Ascending aorta (tissue), 2 donors: ENCODE data around the gene MAGEC2. TPM values are rescaled to one million over a fixed set of nuclear protein-coding genes. Genes with fewer than 3 reads are reported as not detected.

Experiments
- DNase-seq, 2 donors: peaks; one replicate each; pipeline ENCODE4 v3.0.0-alpha.2; 2019; ENCODE audit warnings: low spot score in 2 of 2
- H3K27ac ChIP-seq, 2 donors: fragments of 200-600 bp; sonication (generic); one replicate each; pipeline ENCODE4 v1.5.1; 2016 to 2017; ENCODE audit warnings: mild to moderate bottlenecking in 1 of 2
- H3K27me3 ChIP-seq: fragments of 200-600 bp; sonication (generic); one replicate; pipeline ENCODE4 v1.5.1; 2017
- H3K36me3 ChIP-seq, 2 donors: fragments of 200-600 bp; sonication (generic); one replicate each; pipeline ENCODE4 v1.5.1; 2016
- H3K4me1 ChIP-seq, 2 donors: fragments of 200-600 bp; sonication (generic); one replicate each; pipeline ENCODE4 v1.5.1; 2016 to 2017; ENCODE audit warnings: mild to moderate bottlenecking in 1 of 2
- H3K4me3 ChIP-seq, 2 donors: fragments of 200-600 bp; sonication (generic); one replicate each; pipeline ENCODE4 v1.5.1; 2016 to 2017; ENCODE audit warnings: mild to moderate bottlenecking in 1 of 2
- H3K9me3 ChIP-seq, 2 donors: fragments of 200-600 bp; sonication (generic); one replicate each; pipeline ENCODE4 v1.5.1; 2016
- intact Hi-C: fragments of 100-400 bp; cut with DNase I; formaldehyde crosslinking; loops from one replicate; pipeline ENCODE4 v1.15.1; 2023
- total RNA-seq: library from RNA; depleted of rRNA; stranded (reverse); fragments of >200 nt; gene quantifications from one replicate; pipeline ENCODE4 v1.1.0, GENCODE V29; 2016
- TF ChIP-seq, protein P1 (sequence below), 3 experiments: fragments of 200-600 bp in 2 of 3; fragments of 450-650 bp in 1 of 3; sonication (generic) in 2 of 3; IDR thresholded peaks; one replicate each; pipeline ENCODE4 v1.5.1; 2016 to 2019; ENCODE audit warnings: antibody characterized with exemption in 3 of 3, mild to moderate bottlenecking in 1 of 3, moderate library complexity in 1 of 3

Gene MAGEC2
- total RNA-seq, 1 donor from 2014 or later, result not detected

DNA sequence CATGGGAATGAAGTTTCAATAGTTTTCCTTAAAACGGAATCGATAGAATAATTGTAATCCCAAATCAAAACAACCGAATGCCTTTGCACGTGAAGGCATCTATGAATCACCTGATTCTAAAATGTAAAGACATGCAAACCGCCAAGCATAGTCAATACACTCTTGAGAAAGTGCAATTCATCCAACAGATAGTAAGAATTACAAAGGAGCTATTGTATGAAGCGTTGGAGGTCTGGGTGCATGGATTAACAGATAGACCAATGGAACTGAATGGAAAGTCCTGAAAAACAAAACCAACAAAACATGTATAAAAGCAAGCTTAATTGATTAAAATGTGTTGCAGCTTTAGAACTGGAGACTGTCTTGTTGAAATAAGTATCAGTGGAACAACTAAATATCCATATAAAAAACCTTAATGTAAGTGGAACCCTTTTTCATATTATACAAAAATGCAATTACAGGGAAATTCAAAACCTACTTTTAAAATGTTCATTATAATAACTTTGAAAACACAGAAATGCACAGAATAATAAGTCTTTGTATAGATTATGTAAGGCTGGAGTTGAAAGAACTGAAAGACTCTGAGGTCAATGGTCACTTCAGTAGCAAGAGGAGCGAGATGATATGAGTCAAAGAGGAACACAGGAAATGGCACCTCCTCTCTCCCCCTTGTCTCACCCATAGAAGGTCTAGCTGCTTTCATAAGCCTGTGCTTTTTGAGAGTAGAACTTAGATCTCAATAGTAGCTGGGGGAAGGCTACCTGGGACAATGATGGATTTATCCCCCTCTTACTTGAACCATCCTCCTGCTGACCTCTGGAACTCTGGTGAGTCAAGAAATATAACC is 20.1 kb downstream of the MAGEC2 start:
- DNase-seq, result no peak
- H3K4me1 ChIP-seq, result no peaks in the 10 kb centered on the region

DNA sequence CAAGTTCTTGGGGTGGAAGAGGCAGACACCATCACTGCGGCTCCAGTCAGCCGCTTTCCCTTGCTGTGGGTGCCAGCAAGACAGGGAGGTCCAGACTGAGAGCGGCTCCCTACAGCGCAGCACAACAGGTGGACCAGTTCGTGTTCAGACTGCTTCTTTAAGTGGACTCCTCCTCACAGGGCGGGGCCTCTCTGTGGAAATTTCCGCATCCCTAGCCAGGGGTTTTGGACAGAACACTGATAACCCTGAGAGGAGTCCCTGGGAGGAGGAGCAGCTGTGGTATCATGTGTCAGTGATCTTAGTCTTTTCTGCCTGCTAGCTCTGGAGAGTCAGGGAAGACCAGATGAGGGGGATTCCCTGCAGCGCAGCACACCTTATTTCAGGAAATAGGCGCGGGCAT is 48.5 kb downstream of the MAGEC2 start:
- intact Hi-C loops, result no loop called here
- Histone ChIP-seq H3K4me3 (no peak overlapping the region), H3K36me3 (no peaks in the 10 kb centered on the region), H3K9me3 (no peaks in the 10 kb centered on the region), H3K4me1 (no peaks in the 10 kb centered on the region), H3K27me3 (no peaks in the 10 kb centered on the region), H3K27ac (no peak overlapping the region)
- TF ChIP-seq, protein P1, sequence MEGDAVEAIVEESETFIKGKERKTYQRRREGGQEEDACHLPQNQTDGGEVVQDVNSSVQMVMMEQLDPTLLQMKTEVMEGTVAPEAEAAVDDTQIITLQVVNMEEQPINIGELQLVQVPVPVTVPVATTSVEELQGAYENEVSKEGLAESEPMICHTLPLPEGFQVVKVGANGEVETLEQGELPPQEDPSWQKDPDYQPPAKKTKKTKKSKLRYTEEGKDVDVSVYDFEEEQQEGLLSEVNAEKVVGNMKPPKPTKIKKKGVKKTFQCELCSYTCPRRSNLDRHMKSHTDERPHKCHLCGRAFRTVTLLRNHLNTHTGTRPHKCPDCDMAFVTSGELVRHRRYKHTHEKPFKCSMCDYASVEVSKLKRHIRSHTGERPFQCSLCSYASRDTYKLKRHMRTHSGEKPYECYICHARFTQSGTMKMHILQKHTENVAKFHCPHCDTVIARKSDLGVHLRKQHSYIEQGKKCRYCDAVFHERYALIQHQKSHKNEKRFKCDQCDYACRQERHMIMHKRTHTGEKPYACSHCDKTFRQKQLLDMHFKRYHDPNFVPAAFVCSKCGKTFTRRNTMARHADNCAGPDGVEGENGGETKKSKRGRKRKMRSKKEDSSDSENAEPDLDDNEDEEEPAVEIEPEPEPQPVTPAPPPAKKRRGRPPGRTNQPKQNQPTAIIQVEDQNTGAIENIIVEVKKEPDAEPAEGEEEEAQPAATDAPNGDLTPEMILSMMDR (IDR thresholded peaks at IDR 0.05), result no peak
- no peak for DNase-seq

More for the DNA sequence above, 20.1 kb downstream of the MAGEC2 start:
- Histone ChIP-seq H3K9me3 (no peaks in the 10 kb centered on the region), H3K27me3 (no peaks in the 10 kb centered on the region), H3K4me3 (no peak overlapping the region), H3K36me3 (no peaks in the 10 kb centered on the region), H3K27ac (no peak overlapping the region)
- TF ChIP-seq, protein P1 (IDR thresholded peaks at IDR 0.05), result no peak
- intact Hi-C loops, result no loop called here
